Natural killer cell (primary cell): ENCODE measurements around the gene FKBP7. TPM values are rescaled to one million over a fixed set of nuclear protein-coding genes. Genes with fewer than 3 reads are reported as not detected.
"Not testable (repeated sequence)": the region's sequence is repeated elsewhere in the genome, so short reads cannot be mapped to it uniquely, and the experiment has no call there.

ENCODE experiments used
- ATAC-seq, 3 donors: fragments of 150-1000 bp in 2 of 3; fragments of 200-7000 bp in 1 of 3; cut with Tn5 transposase; 1 replicate in 1 of 3; 2 replicates in 2 of 3; pipeline ENCODE4 v1.10.0; 2021; ENCODE audit warnings: mild to moderate bottlenecking in 2 of 3, moderate library complexity in 2 of 3
- DNase-seq, 2 donors: peaks; one replicate each; pipeline versions ENCODE4 v3.0.0 to v3.0.0-alpha.2; 2013 to 2021; ENCODE audit warnings: mixed read lengths in 1 of 2
- H3K27ac ChIP-seq: one replicate; pipeline ENCODE4 v1.5.1; 2013; ENCODE audit warnings: mild to moderate bottlenecking, low read length
- H3K27me3 ChIP-seq: one replicate; pipeline ENCODE4 v1.6.1; 2013; ENCODE audit warnings: low read length; ENCODE audit not compliant: control insufficient read depth, insufficient read depth
- H3K36me3 ChIP-seq: one replicate; pipeline ENCODE4 v1.6.1; 2013; ENCODE audit warnings: low read length; ENCODE audit not compliant: control insufficient read depth, insufficient read depth
- H3K4me1 ChIP-seq: one replicate; pipeline ENCODE4 v1.6.1; 2013; ENCODE audit warnings: low read length; ENCODE audit not compliant: control insufficient read depth, insufficient read depth
- H3K4me3 ChIP-seq: one replicate; pipeline ENCODE4 v1.5.1; 2013; ENCODE audit warnings: low read length
- H3K9me3 ChIP-seq: one replicate; pipeline ENCODE4 v1.6.1; 2013; ENCODE audit warnings: low read length; ENCODE audit not compliant: control insufficient read depth, insufficient read depth
- H3K27ac Mint-ChIP-seq, 2 donors: one replicate each; pipeline ENCODE4 v1.8.0; 2022; ENCODE audit warnings: mild to moderate bottlenecking in 2 of 2, mixed read lengths in 2 of 2, moderate library complexity in 1 of 2
- H3K27me3 Mint-ChIP-seq, 2 donors: one replicate each; pipeline ENCODE4 v1.8.0; 2022; ENCODE audit warnings: low read depth in 2 of 2, mixed read lengths in 2 of 2
- H3K36me3 Mint-ChIP-seq: one replicate; pipeline ENCODE4 v1.8.0; 2022; ENCODE audit warnings: mixed read lengths
- H3K4me1 Mint-ChIP-seq, 2 donors: one replicate each; pipeline ENCODE4 v1.8.0; 2022; ENCODE audit warnings: mixed read lengths in 2 of 2
- H3K4me3 Mint-ChIP-seq: one replicate; pipeline ENCODE4 v1.8.0; 2022; ENCODE audit warnings: mild to moderate bottlenecking, moderate library complexity, mixed read lengths
- H3K9me3 Mint-ChIP-seq, 2 donors: one replicate each; pipeline ENCODE4 v1.8.0; 2022; ENCODE audit warnings: mixed read lengths in 2 of 2
- CTCF ChIP-seq: fragments of 200-600 bp; IDR thresholded peaks from one replicate; pipeline ENCODE4 v1.8.0; 2022; ENCODE audit warnings: antibody characterized with exemption
- WGBS: methylation state at CpG from one replicate; pipeline ENCODE4 v1.1.7; 2013; ENCODE audit warnings: missing lambda C conversion rate; ENCODE audit not compliant: insufficient coverage; 5-methylcytosine and 5-hydroxymethylcytosine counted together
- intact Hi-C: fragments of 100-400 bp; cut with micrococcal nuclease; formaldehyde crosslinking; loops from one replicate; pipeline ENCODE4 v1.14.2; 2022
- total RNA-seq, 4 donors: library from RNA; stranded (reverse); fragments of 120-200 nt in 1 of 4; gene quantifications; one replicate each; pipeline versions ENCODE4 v1.2.3 to v1.2.4, GENCODE V29; 2013 to 2022

The FKBP7 gene
- total RNA-seq, 3 donors from 2014 or later (not counting 1 experiment from before 2014, with no cell fraction given) = 1.1 to 1.3 (median 1.1) TPM

- no peaks in the 10 kb centered on the region for H3K9me3 Mint-ChIP-seq
- intact Hi-C loops = no loop called here
- WGBS = 88% methylated on average over 4 of the region's 4 CpGs
- Histone ChIP-seq H3K27ac (no peak overlapping the region), H3K4me3 (no peak overlapping the region), H3K4me1 (peaks cover 3% of the 10 kb centered on the region), H3K36me3 (no peaks in the 10 kb centered on the region), H3K9me3 (no peaks in the 10 kb centered on the region), H3K27me3 (no peaks in the 10 kb centered on the region)
- no peak overlapping the region for H3K27ac Mint-ChIP-seq
- DNase-seq = no peak
- H3K4me1 Mint-ChIP-seq = peaks cover 8 to 9% of the 10 kb centered on the region in 2 donors
- no peak for TF ChIP-seq CTCF
- no peak for ATAC-seq
- H3K27me3 Mint-ChIP-seq = no peaks in the 10 kb centered on the region
- H3K36me3 Mint-ChIP-seq = no peaks in the 10 kb centered on the region
- no peak overlapping the region for H3K4me3 Mint-ChIP-seq
Observed at GRCh38 chr2:178473931-178474330, 4.5 kb downstream of the FKBP7 start.

GRCh38 chr2:178473373-178473772, 5.0 kb downstream of the FKBP7 start:
- no peaks in the 10 kb centered on the region for H3K36me3 Mint-ChIP-seq
- no peak overlapping the region for H3K27ac Mint-ChIP-seq
- peaks cover 2% of the 10 kb centered on the region for H3K4me1 ChIP-seq
- ATAC-seq (no peak), DNase-seq (no peak)
- peaks cover 2 to 3% of the 10 kb centered on the region in 2 donors for H3K4me1 Mint-ChIP-seq
- H3K36me3 ChIP-seq = no peaks in the 10 kb centered on the region
- intact Hi-C loops = no loop called here
- H3K27me3 ChIP-seq = no peaks in the 10 kb centered on the region
- H3K27ac ChIP-seq = no peak overlapping the region
- no peaks in the 10 kb centered on the region for H3K27me3 Mint-ChIP-seq
- H3K9me3 ChIP-seq = no peaks in the 10 kb centered on the region
- no peak overlapping the region for H3K4me3 ChIP-seq
- H3K4me3 Mint-ChIP-seq = no peak overlapping the region
- 98% methylated on average over 2 of the region's 2 CpGs for WGBS
- TF ChIP-seq CTCF = no peak
- H3K9me3 Mint-ChIP-seq = no peaks in the 10 kb centered on the region

- WGBS = 100% methylated on average over 4 of the region's 5 CpGs
- H3K27me3 Mint-ChIP-seq, H3K27me3 ChIP-seq, H3K9me3 ChIP-seq, H3K4me1 Mint-ChIP-seq, H3K4me3 ChIP-seq, H3K27ac ChIP-seq, ATAC-seq, intact Hi-C loops, H3K4me1 ChIP-seq, H3K9me3 Mint-ChIP-seq, H3K4me3 Mint-ChIP-seq, H3K36me3 Mint-ChIP-seq, H3K36me3 ChIP-seq, H3K27ac Mint-ChIP-seq, DNase-seq: not testable (repeated sequence)
Observed at GRCh38 chr2:178471313-178471712, 7.1 kb downstream of the FKBP7 start.

GRCh38 chr2:178469219-178469849, 9.1 kb downstream of the FKBP7 start:
- Mint-ChIP-seq H3K9me3 (no peaks in the 10 kb centered on the region), H3K4me3 (no peak overlapping the region), H3K27me3 (no peaks in the 10 kb centered on the region), H3K4me1 (no peaks in the 10 kb centered on the region), H3K27ac (no peak overlapping the region), H3K36me3 (no peaks in the 10 kb centered on the region)
- Histone ChIP-seq H3K9me3 (no peaks in the 10 kb centered on the region), H3K27ac (no peak overlapping the region), H3K27me3 (no peaks in the 10 kb centered on the region), H3K4me1 (no peaks in the 10 kb centered on the region), H3K36me3 (no peaks in the 10 kb centered on the region), H3K4me3 (no peak overlapping the region)
- WGBS = 94% methylated on average over 6 of the region's 7 CpGs
- no peak for ATAC-seq
- no peak for DNase-seq
- intact Hi-C loops = no loop called here
- TF ChIP-seq CTCF = no peak
